HepG2 (cell line): ENCODE measurements around the gene SMIM22. TPM values are rescaled to one million over a fixed set of nuclear protein-coding genes. Genes with fewer than 3 reads are reported as not detected.

ENCODE experiments used
- LCORL ChIP-seq, 2 experiments: fragments of 450-650 bp in 1 of 2; sonication (generic) in 1 of 2; formaldehyde crosslinking in 1 of 2; IDR thresholded peaks; 2 replicates each; pipeline versions ENCODE4 v1.5.0 to v1.6.1; 2017 to 2020; ENCODE audit warnings: antibody characterized with exemption in 1 of 2, missing genetic modification reagents in 1 of 2
- MAZ ChIP-seq, 2 experiments: sonication (generic) in 1 of 2; formaldehyde crosslinking in 1 of 2; IDR thresholded peaks; 2 replicates each; pipeline versions ENCODE4 v1.5.0 to v1.6.1; 2012 to 2020; ENCODE audit warnings: low read depth in 2 of 2, mild to moderate bottlenecking in 2 of 2, borderline replicate concordance in 1 of 2, improper control_type of control experiment in 1 of 2, low read length in 1 of 2, missing genetic modification reagents in 1 of 2, moderate library complexity in 1 of 2
- MNT ChIP-seq: fragments of 450-650 bp; IDR thresholded peaks from 2 replicates; pipeline ENCODE4 v1.6.1; 2016
- MTERF4 ChIP-seq: sonication (generic); formaldehyde crosslinking; IDR thresholded peaks from 2 replicates; pipeline ENCODE4 v1.8.0; 2023; ENCODE audit warnings: mild to moderate bottlenecking, missing genetic modification reagents
- PLSCR1 ChIP-seq: sonication (generic); formaldehyde crosslinking; IDR thresholded peaks from 2 replicates; pipeline ENCODE4 v1.5.0; 2020; ENCODE audit warnings: missing genetic modification reagents, mild to moderate bottlenecking, borderline replicate concordance
- RARG ChIP-seq: sonication (generic); formaldehyde crosslinking; IDR thresholded peaks from 2 replicates; pipeline ENCODE4 v1.4.0; 2020; ENCODE audit warnings: low read depth, mild to moderate bottlenecking, missing genetic modification reagents
- SRSF4 ChIP-seq: fragments of 200-400 bp; formaldehyde crosslinking; IDR thresholded peaks from one replicate; pipeline ENCODE4 v1.6.1; 2018; ENCODE audit warnings: mild to moderate bottlenecking, low read depth, low read length, moderate library complexity; ENCODE audit not compliant: poor library complexity, severe bottlenecking
- TFDP2 ChIP-seq: sonication (generic); formaldehyde crosslinking; IDR thresholded peaks from 2 replicates; pipeline ENCODE4 v1.4.0; 2020; ENCODE audit warnings: missing genetic modification reagents
- ZBTB38 ChIP-seq: sonication (generic); formaldehyde crosslinking; IDR thresholded peaks from 2 replicates; pipeline ENCODE4 v1.5.1; 2020; ENCODE audit warnings: mild to moderate bottlenecking, missing genetic modification reagents
- ZKSCAN5 ChIP-seq: sonication (generic); formaldehyde crosslinking; IDR thresholded peaks from 2 replicates; pipeline ENCODE4 v1.5.1; 2020; ENCODE audit warnings: mild to moderate bottlenecking, missing genetic modification reagents
- ZNF292 ChIP-seq: sonication (generic); formaldehyde crosslinking; IDR thresholded peaks from 2 replicates; pipeline ENCODE4 v1.8.1; 2022; ENCODE audit warnings: mild to moderate bottlenecking, low read depth, missing genetic modification reagents, borderline replicate concordance
- ZNF580 ChIP-seq: IDR thresholded peaks from 2 replicates; pipeline ENCODE4 v1.6.1; 2016; ENCODE audit warnings: low read depth, borderline replicate concordance
- ZNF687 ChIP-seq: sonication (generic); formaldehyde crosslinking; IDR thresholded peaks from 2 replicates; pipeline ENCODE4 v1.5.1; 2020; ENCODE audit warnings: mild to moderate bottlenecking, missing genetic modification reagents, moderate library complexity
- ZNF747 ChIP-seq: sonication (generic); formaldehyde crosslinking; IDR thresholded peaks from 2 replicates; pipeline ENCODE4 v1.8.1; 2023; ENCODE audit warnings: missing genetic modification reagents, mild to moderate bottlenecking, borderline replicate concordance
- ZNF768 ChIP-seq: sonication (generic); formaldehyde crosslinking; IDR thresholded peaks from 2 replicates; pipeline ENCODE4 v1.4.0; 2020; ENCODE audit warnings: missing genetic modification reagents
- ZNF772 ChIP-seq: sonication (generic); formaldehyde crosslinking; IDR thresholded peaks from 2 replicates; pipeline ENCODE4 v1.5.0; 2020; ENCODE audit warnings: mild to moderate bottlenecking, missing genetic modification reagents
- ZNF790 ChIP-seq: sonication (generic); formaldehyde crosslinking; IDR thresholded peaks from 2 replicates; pipeline ENCODE4 v1.8.0; 2022; ENCODE audit warnings: missing genetic modification reagents, mild to moderate bottlenecking, borderline replicate concordance
- polyA plus RNA-seq, 8 experiments: library from polyadenylated mRNA; depleted of rRNA in 3 of 8; stranded (reverse) in 7 of 8; unstranded in 1 of 8; fragments of >200 nt; fragmentation: Illumina TruSeq in 4 of 8; extraction: Trizol in 4 of 8; gene quantifications; 2 replicates each; pipeline versions ENCODE4 v1.2.1 to v1.2.3, GENCODE V29; 2011 to 2016; ENCODE audit warnings: low read depth in 4 of 8, missing spikeins in 1 of 8, mixed read lengths in 1 of 8; ENCODE audit not compliant: insufficient read depth in 1 of 8
- total RNA-seq, 5 experiments: library from RNA; depleted of rRNA; stranded (reverse); fragments of >200 nt; fragmentation: Illumina TruSeq; extraction: Trizol; gene quantifications; 2 replicates each; pipeline ENCODE4 v1.2.3, GENCODE V29; 2016; ENCODE audit warnings: low read depth in 1 of 5

Gene SMIM22
- total and polyA plus RNA-seq, 2 of the 13 experiments (the other 11 are each of a cell fraction or from before 2014, with no cell fraction given), result not detected

- TF ChIP-seq MNT, result no peak
- 0 out of 2 replicates have a peak, but pooled peaks have one; percentile 28 for TF ChIP-seq ZNF790 (CRISPR knock-in tag)
- 0 out of 2 replicates have a peak, but pooled peaks have one; percentile 37 for TF ChIP-seq MTERF4 (CRISPR knock-in tag)
- TF ChIP-seq ZNF292 (CRISPR knock-in tag), result peak; percentile 64; the same call in 1 of the 2 replicates
- no peak for TF ChIP-seq ZNF580 (CRISPR knock-in tag)
- peak; percentile 51 for TF ChIP-seq ZNF687 (CRISPR knock-in tag)
- TF ChIP-seq LCORL (IDR thresholded peaks at IDR 0.05), result no peak
- 0 out of 2 replicates have a peak, but pooled peaks have one; percentile 11 for TF ChIP-seq LCORL (CRISPR knock-in tag; IDR thresholded peaks at IDR 0.05)
- no peak for TF ChIP-seq PLSCR1 (CRISPR knock-in tag)
- 0 out of 2 replicates have a peak, but pooled peaks have one; percentile 31 for TF ChIP-seq ZKSCAN5 (CRISPR knock-in tag)
- TF ChIP-seq SRSF4, result no peak
- 0 out of 2 replicates have a peak, but pooled peaks have one; percentile 8 for TF ChIP-seq TFDP2 (CRISPR knock-in tag)
- no peak for TF ChIP-seq ZNF772
- TF ChIP-seq MAZ (IDR thresholded peaks at IDR 0.05; ENCODE audit: borderline replicate concordance, low read depth, low read length), result no peak
- TF ChIP-seq MAZ (CRISPR knock-in tag; IDR thresholded peaks at IDR 0.05; ENCODE audit: low read depth), result 0 out of 2 replicates have a peak, but pooled peaks have one; percentile 13
- TF ChIP-seq ZNF747, result 0 out of 2 replicates have a peak, but pooled peaks have one; percentile 43
- peak; percentile 21; the same call in 1 of the 2 replicates for TF ChIP-seq ZNF768 (CRISPR knock-in tag)
- TF ChIP-seq RARG (CRISPR knock-in tag), result no peak
- no peak for TF ChIP-seq ZBTB38 (CRISPR knock-in tag)
Measured at GRCh38 chr16:4787627-4788482, 7.3 kb upstream of the SMIM22 start, which contains the start of gene SEPTIN12 (continued).
